B cell (primary cell): ENCODE results near the gene RGL1. TPM values are rescaled to one million over a fixed set of nuclear protein-coding genes. Genes with fewer than 3 reads are reported as not detected.

ENCODE experiments used
- ATAC-seq: fragments of 200-7000 bp; cut with Tn5 transposase; one replicate; pipeline ENCODE4 v1.10.0; 2021; ENCODE audit warnings: low read depth, mild to moderate bottlenecking, moderate number of reproducible peaks, moderate library complexity
- CTCF ChIA-PET: fragments of 350-600 bp; sonication (Branson Sonifier 250); formaldehyde crosslinking; loops from one replicate; lab custom pipeline; 2021; ENCODE audit warnings: antibody characterized with exemption, inconsistent platforms; lab: Charles Lee
- POLR2A ChIA-PET: fragments of 350-600 bp; sonication (Branson Sonifier 250); formaldehyde crosslinking; loops from one replicate; lab custom pipeline; 2021; ENCODE audit warnings: antibody characterized with exemption; lab: Charles Lee
- DNase-seq: peaks from one replicate; pipeline ENCODE4 v3.0.0; 2013
- H2AFZ ChIP-seq: 2 replicates; pipeline ENCODE4 v1.6.1; 2012; ENCODE audit warnings: mild to moderate bottlenecking, low read depth, low read length; ENCODE audit not compliant: insufficient read depth, poor library complexity, severe bottlenecking
- H3K27ac ChIP-seq, 2 donors: 1 replicate in 1 of 2; 2 replicates in 1 of 2; pipeline ENCODE4 v1.5.1; 2012 to 2013; ENCODE audit warnings: low read length in 2 of 2, mild to moderate bottlenecking in 2 of 2, moderate library complexity in 1 of 2
- H3K27me3 ChIP-seq, 4 experiments: fragments of 200-600 bp in 1 of 4; sonication (generic) in 1 of 4; replicated peaks in 1 of 4; 1 replicate in 2 of 4; 2 replicates in 2 of 4; pipeline versions ENCODE4 v1.6.1 to v1.7.0; 2013 to 2016; ENCODE audit warnings: low read length in 3 of 4, mild to moderate bottlenecking in 2 of 4, mixed read lengths in 1 of 4, moderate library complexity in 1 of 4; ENCODE audit not compliant: insufficient read depth in 4 of 4, control insufficient read depth in 3 of 4; ENCODE audit errors: control extremely low read depth in 1 of 4
- H3K36me3 ChIP-seq, 2 experiments: replicated peaks in 1 of 2; 1 replicate in 1 of 2; 2 replicates in 1 of 2; pipeline versions ENCODE4 v1.6.1 to v1.7.1; 2013; ENCODE audit warnings: low read length in 1 of 2; ENCODE audit not compliant: insufficient read depth in 2 of 2, control insufficient read depth in 1 of 2; ENCODE audit errors: control extremely low read depth in 1 of 2, extremely low read depth in 1 of 2
- H3K4me1 ChIP-seq, 2 donors: fragments of 200-600 bp in 1 of 2; sonication (generic) in 1 of 2; 1 replicate in 1 of 2; 2 replicates in 1 of 2; pipeline versions ENCODE4 v1.5.1 to v1.6.1; 2013 to 2017; ENCODE audit warnings: low read length in 2 of 2; ENCODE audit not compliant: control insufficient read depth in 2 of 2, insufficient read depth in 2 of 2
- H3K4me2 ChIP-seq: replicated peaks from 2 replicates; pipeline ENCODE3; 2012; ENCODE audit warnings: mild to moderate bottlenecking, low read depth, low read length; ENCODE audit not compliant: poor library complexity, severe bottlenecking
- H3K4me3 ChIP-seq, 5 experiments: fragments of 200-600 bp in 1 of 5; sonication (generic) in 1 of 5; 1 replicate in 3 of 5; 2 replicates in 2 of 5; pipeline versions ENCODE4 v1.5.1 to v1.7.0; 2011 to 2016; ENCODE audit warnings: low read length in 4 of 5, mild to moderate bottlenecking in 4 of 5, low read depth in 2 of 5, control low read depth in 1 of 5, moderate library complexity in 1 of 5; ENCODE audit not compliant: insufficient read depth in 1 of 5; ENCODE audit errors: control extremely low read depth in 1 of 5, extremely low read depth in 1 of 5
- H3K79me2 ChIP-seq: fragments of 200-600 bp; sonication (generic); one replicate; pipeline ENCODE4 v1.6.0; 2016; ENCODE audit warnings: low read length; ENCODE audit not compliant: control insufficient read depth, insufficient read depth
- H3K9ac ChIP-seq: fragments of 200-600 bp; sonication (generic); 2 replicates; pipeline ENCODE4 v1.6.1; 2017; ENCODE audit warnings: mild to moderate bottlenecking, low read length, moderate library complexity
- H3K9me3 ChIP-seq, 3 donors: one replicate each; pipeline versions ENCODE4 v1.6.1 to v1.7.1; 2013; ENCODE audit warnings: low read length in 2 of 3; ENCODE audit not compliant: control insufficient read depth in 2 of 3, insufficient read depth in 1 of 3; ENCODE audit errors: control extremely low read depth in 1 of 3
- H4K20me1 ChIP-seq: 2 replicates; pipeline ENCODE4 v1.6.0; 2012; ENCODE audit warnings: mild to moderate bottlenecking, low read length; ENCODE audit not compliant: insufficient read depth, control insufficient read depth, poor library complexity, severe bottlenecking
- H3K27ac Mint-ChIP-seq: one replicate; pipeline ENCODE4 v1.8.0; 2021; ENCODE audit warnings: mixed read lengths
- H3K27me3 Mint-ChIP-seq: one replicate; pipeline ENCODE4 v1.8.0; 2021; ENCODE audit warnings: mixed read lengths
- H3K4me1 Mint-ChIP-seq: one replicate; pipeline ENCODE4 v1.8.0; 2021; ENCODE audit warnings: mixed read lengths
- H3K4me3 Mint-ChIP-seq: one replicate; pipeline ENCODE4 v1.8.0; 2021; ENCODE audit warnings: mixed read lengths
- H3K9me3 Mint-ChIP-seq: one replicate; pipeline ENCODE4 v1.8.0; 2022; ENCODE audit warnings: mixed read lengths; ENCODE audit not compliant: insufficient read depth
- EZH2 ChIP-seq: IDR thresholded peaks from 2 replicates; pipeline ENCODE4 v1.6.1; 2012; ENCODE audit warnings: borderline replicate concordance, low read depth, mild to moderate bottlenecking, moderate library complexity, low read length; ENCODE audit not compliant: insufficient read depth, poor library complexity, severe bottlenecking
- WGBS: methylation state at CpG from one replicate; pipeline ENCODE4 v1.1.5; 2013; ENCODE audit warnings: missing lambda C conversion rate; ENCODE audit not compliant: insufficient coverage; 5-methylcytosine and 5-hydroxymethylcytosine counted together
- intact Hi-C: fragments of 100-400 bp; cut with micrococcal nuclease; formaldehyde crosslinking; loops from one replicate; pipeline ENCODE4 v1.10.0; 2022
- polyA plus RNA-seq: library from polyadenylated mRNA; depleted of rRNA; stranded (reverse); fragments of >200 nt; gene quantifications from 2 replicates; pipeline ENCODE4 v1.2.3, GENCODE V29; 2012
- total RNA-seq, 2 donors: library from RNA; stranded (reverse); fragments of 120-200 nt in 1 of 2; gene quantifications; 1 replicate in 1 of 2; 2 replicates in 1 of 2; pipeline versions ENCODE4 v1.2.3 to v1.2.4, GENCODE V29; 2013 to 2022
- TF ChIP-seq, protein P1 (sequence below): fragments of 200-600 bp; IDR thresholded peaks from one replicate; pipeline ENCODE4 v1.8.0; 2022; ENCODE audit warnings: antibody characterized with exemption, mild to moderate bottlenecking

RGL1 gene
- total and polyA plus RNA-seq, 2 donors (not counting 1 experiment from before 2014, with no cell fraction given) = 0.09 to 1.1 TPM

DNA sequence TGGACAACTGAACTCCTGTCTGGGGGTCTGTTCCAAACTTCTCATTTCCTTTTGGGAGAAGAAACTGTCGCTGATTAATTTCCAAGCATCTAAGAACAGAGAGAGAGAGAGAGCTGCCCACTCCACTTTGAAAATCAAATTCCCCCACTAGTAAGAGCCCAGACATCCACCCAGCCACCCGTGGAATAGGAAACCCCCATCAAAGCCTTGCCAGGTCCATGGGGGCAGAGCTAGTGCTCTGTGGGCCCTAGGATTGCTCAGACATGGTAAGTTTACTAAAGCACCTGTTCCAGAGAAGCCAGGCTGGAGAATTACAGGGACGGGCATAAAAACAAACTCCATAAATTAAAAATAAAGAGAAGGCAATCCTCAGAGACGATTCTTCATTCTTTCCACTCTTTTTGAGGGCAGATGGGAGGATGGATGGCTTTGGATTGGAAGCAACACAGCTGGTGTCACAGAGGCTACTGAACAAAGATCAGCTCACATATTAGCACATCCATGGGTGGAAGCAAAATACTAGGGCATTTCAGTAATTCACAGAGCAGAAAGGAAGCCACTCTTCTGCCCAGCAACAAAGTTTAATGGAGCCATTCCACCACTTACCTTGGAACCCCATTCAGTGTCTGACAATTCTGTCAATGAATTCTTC lies 128.7 kb downstream of the RGL1 start:
- no peak overlapping the region for H3K4me2 ChIP-seq
- ATAC-seq (no peak), DNase-seq (no peak)
- H4K20me1 ChIP-seq = no peaks in the 10 kb centered on the region
- H3K79me2 ChIP-seq = no peaks in the 10 kb centered on the region
- H3K27ac ChIP-seq = no peak overlapping the region
- no peaks in the 10 kb centered on the region for H3K27me3 ChIP-seq
- Mint-ChIP-seq H3K27me3 (peaks cover 15% of the 10 kb centered on the region), H3K4me3 (no peak overlapping the region), H3K4me1 (no peaks in the 10 kb centered on the region), H3K9me3 (no peaks in the 10 kb centered on the region), H3K27ac (no peak overlapping the region)
- intact Hi-C loops = no loop called here
- POLR2A ChIA-PET = no interaction called here
- no peak overlapping the region for H3K9ac ChIP-seq
- no peaks in the 10 kb centered on the region for H3K4me1 ChIP-seq
- H3K36me3 ChIP-seq = no peaks in the 10 kb centered on the region
- CTCF ChIA-PET = interaction anchor here (4.4 kb wide), 1 partner anchor 17 kb away, joined by 20 read pairs; no protein-coding TSS in a partner anchor
- TF ChIP-seq, protein P1, sequence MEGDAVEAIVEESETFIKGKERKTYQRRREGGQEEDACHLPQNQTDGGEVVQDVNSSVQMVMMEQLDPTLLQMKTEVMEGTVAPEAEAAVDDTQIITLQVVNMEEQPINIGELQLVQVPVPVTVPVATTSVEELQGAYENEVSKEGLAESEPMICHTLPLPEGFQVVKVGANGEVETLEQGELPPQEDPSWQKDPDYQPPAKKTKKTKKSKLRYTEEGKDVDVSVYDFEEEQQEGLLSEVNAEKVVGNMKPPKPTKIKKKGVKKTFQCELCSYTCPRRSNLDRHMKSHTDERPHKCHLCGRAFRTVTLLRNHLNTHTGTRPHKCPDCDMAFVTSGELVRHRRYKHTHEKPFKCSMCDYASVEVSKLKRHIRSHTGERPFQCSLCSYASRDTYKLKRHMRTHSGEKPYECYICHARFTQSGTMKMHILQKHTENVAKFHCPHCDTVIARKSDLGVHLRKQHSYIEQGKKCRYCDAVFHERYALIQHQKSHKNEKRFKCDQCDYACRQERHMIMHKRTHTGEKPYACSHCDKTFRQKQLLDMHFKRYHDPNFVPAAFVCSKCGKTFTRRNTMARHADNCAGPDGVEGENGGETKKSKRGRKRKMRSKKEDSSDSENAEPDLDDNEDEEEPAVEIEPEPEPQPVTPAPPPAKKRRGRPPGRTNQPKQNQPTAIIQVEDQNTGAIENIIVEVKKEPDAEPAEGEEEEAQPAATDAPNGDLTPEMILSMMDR = no peak
- TF ChIP-seq EZH2 = no peak
- 88% methylated on average over 3 of the region's 4 CpGs for WGBS
- H3K9me3 ChIP-seq = no peaks in the 10 kb centered on the region
- no peak overlapping the region for H2AFZ ChIP-seq
- no peak overlapping the region for H3K4me3 ChIP-seq

DNA sequence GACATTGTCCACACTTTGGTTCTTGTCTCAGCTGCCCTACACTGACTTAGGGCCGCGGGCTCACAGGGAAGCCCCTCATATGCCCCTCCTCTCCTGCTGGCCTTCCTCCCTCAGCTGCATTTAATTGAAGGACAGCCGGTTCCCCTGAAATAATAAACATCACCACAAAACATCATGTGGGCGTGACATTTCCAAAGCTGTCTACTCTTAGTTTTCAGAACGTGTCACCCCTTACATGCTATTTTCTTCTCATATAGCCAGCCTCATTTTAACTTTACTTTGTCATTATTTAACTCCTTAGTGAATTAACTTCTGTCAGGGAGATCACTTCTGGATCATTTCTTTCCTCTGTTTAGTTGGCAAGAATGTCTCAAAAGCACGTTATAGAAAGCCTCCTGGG lies 129.4 kb downstream of the RGL1 start:
- no peak for ATAC-seq
- TF ChIP-seq, protein P1 = no peak
- TF ChIP-seq EZH2 = no peak
- H3K4me3 Mint-ChIP-seq = no peak overlapping the region
- no peaks in the 10 kb centered on the region for H3K79me2 ChIP-seq
- H3K9ac ChIP-seq = no peak overlapping the region
- no peaks in the 10 kb centered on the region for H3K4me1 ChIP-seq
- H4K20me1 ChIP-seq = no peaks in the 10 kb centered on the region
- no peaks in the 10 kb centered on the region for H3K9me3 ChIP-seq
- no peaks in the 10 kb centered on the region for H3K9me3 Mint-ChIP-seq
- no peaks in the 10 kb centered on the region for H3K4me1 Mint-ChIP-seq
- no peak for DNase-seq
- no peak overlapping the region for H2AFZ ChIP-seq
- peaks cover 15% of the 10 kb centered on the region for H3K27me3 Mint-ChIP-seq
- no peak overlapping the region for H3K4me3 ChIP-seq
- ChIA-PET POLR2A (no interaction called here), CTCF (interaction anchor here (4.4 kb wide), 1 partner anchor 18 kb away, joined by 20 read pairs; no protein-coding TSS in a partner anchor)
- H3K36me3 ChIP-seq = no peaks in the 10 kb centered on the region
- H3K4me2 ChIP-seq = no peak overlapping the region
- no peaks in the 10 kb centered on the region for H3K27me3 ChIP-seq
- WGBS = 84% methylated on average over 5 of the region's 6 CpGs
- intact Hi-C loops = no loop called here
- no peak overlapping the region for H3K27ac ChIP-seq
- H3K27ac Mint-ChIP-seq = no peak overlapping the region
